NCI-H345 treated with DMSO at 0.1 percent for 48 hours (cell line): ENCODE measurements around the gene CCDC196.
A peak's percentile ranks its signal among the peaks of the same experiment; 100 is the strongest.
"Not testable (repeated sequence)": the region's sequence is repeated elsewhere in the genome, so short reads cannot be mapped to it uniquely, and the experiment has no call there.

Experiments
- DNase-seq: peaks from one replicate; lab custom pipeline; 2025; ENCODE audit not compliant: unreplicated experiment; lab: John Stamatoyannopoulos, UW

CCDC196 gene

DNA sequence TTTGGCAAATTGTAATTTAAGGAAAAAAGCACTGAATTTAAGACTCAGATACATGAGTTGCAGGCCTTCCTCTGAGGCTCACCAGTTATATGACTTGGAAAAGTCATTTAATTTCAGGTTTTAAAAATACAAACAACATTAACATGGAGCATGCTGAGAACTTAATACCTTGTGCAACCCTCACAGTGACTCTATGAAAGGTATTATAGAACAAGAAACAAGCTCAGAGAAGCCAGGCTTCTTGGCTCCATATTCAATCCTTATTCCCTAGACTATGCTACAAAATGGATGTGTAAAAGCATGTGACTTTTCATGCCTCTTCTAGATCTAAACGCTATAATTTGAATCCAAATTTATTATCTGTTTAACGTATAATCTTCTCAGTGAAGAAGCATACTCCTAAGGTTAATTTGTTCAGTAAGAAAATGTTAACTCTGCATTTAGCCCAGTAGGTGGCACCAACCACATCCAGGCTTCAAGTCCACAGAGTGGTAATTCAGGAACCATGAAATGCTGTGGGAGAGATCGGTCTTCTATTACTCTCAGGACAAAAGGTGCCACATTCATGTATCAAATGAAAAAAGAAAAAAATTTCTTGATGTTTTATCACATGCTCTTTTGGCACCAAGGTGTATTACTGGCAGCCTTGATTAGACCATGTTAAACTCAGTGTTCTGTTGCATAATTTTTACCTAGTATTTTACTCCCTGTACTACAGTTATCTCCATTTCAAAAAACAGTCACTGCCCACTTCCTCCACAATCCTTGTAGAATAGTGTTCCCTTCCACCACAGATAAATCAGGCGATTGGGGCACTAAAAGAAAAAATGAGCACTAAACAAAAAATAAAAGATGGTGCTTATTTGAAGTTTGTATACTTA, 9.3 kb downstream of the CCDC196 start:
- peak; percentile 47 for DNase-seq

DNA sequence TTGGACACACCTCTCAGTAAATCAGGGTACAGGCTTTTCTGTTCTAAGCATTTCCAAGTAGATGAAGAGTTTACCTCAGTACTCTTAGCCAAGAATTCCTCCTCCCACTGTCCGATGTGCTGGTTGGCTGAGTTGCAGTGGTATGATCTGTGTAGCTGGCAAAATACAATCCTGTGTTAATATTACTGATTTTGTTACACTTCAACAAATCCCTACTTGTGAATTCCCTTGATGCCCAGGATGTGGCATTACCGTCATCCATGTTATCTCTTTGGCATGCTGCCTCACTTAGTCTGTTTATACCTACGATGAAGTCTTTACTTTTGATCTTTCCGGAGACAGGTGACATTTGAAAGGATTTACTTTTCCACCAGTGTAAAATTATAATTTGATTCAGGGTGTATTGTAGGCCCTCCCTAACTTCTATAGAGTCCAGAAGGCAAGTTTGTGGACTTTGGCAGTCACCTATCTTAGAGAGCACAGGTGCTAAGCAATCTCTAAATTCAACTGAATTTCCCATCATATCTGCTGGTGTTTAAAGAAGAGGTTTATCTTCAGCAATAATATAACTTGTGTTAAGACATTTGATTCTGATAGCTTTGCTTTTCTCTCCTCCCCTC, 10.1 kb downstream of the CCDC196 start:
- no peak for DNase-seq

DNA sequence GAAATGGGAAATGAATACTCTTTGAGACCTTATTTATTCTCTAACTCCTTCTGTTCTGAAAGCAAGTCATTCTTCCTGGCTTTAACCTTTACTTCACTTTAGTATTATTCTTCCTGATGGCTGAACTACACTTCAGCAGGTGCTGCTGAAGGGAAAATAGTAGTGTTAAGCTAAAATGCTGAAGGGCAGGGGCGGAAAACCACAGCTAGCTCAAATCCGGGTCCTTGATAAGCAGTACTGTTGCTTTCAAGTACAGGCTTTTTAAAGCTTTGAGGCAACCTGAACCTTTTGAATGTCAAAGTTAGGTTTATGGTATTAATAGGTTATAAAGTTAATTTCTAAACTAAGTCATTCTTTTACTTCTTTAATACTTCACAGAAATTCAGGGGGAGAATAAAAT, 10.7 kb downstream of the CCDC196 start:
- no peak for DNase-seq

DNA sequence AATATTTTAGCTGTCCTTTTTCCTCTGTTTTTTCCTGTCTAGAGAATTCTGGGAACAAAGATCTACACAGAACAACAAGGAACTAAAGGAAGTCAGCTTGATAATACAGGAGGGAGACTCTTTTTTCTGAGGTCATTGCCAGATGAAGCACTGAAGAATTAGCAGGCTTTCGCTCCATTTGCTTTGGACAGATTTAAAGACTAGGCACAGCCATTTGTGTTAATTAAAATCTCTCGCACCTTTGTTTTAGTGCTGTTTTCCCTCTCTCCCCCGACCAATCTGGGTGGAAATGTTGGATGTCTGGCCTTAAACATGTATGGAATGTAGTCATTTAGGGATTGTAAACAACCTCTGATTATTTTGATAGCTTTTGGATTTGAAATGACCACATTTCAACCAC, 12.1 kb downstream of the CCDC196 start:
- no peak for DNase-seq

DNA sequence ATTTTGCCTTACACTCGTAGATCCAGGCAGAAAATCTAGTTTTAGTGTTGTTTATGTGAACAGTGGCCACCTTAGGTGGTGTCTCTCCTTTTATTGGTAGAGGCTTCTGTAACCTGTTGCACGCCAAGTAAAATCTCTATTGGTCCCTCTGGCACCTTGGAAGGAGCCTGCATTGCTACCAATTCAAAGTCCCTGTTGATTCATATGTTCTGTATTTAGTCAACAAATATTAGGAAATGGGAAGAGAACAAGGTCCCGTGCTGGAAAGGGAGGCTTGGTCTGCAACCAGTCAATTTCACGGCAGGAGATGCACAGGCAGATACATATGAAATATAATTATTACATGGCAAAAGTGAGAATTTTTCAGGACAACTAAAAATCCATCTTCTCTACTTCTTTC, 15.4 kb downstream of the CCDC196 start:
- no peak for DNase-seq

DNA sequence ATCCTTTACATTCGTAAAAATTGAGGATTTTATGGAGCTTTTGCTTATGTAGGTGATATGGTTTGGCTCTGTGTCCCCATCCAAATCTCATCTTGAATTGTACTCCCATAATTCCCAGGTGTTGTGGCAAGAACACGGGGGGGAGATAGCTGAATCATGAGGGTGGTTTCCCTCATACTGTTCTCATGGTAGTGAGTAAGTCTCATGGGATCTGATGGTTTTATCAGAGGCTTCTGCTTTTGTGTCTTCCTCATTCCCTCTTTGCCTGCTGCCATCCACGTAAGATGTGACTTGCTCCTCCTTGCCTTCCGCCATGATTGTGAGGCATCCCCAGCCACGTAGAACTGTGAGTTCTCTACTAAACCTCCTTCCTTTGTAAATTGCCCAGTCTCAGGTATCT, 16.7 kb downstream of the CCDC196 start:
- not testable (repeated sequence) for DNase-seq

DNA sequence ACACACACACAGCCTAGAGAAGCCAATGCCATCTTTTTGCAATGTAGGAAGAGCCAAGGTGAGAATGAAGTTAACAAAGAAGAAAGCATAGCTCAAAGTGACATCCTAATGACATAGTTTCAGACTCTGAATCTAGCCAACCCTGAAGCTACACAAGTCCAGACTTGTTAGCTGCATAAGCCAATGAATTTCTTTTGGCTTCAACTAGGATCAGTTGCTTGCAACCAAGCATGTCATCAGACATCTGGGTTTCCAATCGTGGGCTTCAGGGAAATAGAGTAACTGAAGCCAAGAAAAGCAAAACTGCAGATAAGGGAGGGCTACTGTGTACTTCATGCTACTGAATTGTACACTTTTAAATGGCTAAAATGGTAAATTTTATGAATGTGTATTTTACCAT, 17.4 kb downstream of the CCDC196 start:
- no peak for DNase-seq

DNA sequence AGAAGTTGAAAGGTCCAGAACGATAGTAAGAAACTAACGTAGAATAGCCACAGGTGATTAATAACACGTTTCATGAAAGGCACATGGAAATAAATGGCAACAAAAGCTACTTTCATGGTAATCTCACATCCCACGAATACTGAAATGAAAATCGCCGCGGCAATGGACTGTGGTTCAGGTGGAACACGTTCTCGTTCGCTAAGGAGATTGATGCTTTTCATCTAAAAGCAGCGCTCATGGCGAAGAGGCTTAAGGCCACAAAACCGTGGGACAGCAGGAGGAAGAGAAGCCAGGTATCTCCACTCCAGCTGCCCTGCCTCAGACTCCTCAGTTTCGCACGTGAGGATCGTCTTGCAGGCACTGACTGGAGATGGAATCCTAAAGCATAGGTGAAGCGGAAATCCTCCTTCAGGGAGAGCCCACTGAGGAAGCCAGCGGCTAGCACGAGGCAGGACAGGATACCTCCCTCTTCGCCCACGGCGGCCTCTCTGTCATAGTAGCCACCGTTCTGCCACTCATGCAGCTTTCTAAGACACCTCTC, 21.1 kb downstream of the CCDC196 start:
- no peak for DNase-seq

DNA sequence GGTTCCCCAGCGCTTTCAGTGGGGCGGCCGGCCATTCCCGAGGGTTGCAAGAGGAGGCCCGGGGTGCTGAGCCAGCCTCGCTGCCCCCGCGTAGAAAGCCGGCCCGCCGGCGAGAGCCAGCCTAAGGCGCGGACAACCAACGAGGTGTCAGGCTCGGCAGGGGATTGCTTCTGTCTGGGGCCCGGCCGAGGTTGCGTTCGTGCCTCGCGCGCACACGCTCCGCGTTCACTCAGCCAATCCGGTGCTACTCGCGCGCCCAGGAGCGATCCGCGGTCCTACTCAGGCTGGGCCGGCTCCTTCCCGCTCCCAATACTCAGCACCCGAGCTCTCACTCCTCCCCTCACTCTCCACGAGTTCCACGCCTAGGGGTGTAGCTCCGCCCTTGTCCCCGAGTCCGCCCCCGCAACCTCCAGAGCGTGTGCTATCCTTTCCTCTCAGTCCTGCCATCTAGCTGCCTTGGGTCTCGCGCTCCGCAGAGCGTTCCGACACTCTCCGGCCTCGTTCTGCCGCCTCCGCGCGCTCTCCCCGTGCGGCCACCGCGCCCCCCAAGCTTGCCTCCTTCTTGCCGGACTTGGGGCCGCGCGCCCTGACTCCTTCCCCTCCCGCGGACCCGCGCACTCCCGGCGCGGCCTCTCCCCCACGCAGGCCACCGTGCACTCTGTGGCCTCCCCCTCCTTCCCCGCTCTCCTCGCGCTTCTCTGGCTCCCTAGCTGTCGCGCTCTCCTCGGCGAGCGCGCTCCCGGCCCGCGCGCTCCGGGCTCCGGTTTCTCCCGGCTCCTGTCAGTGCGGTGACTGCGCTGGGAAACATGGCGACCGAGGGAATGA, 21.8 kb downstream of the CCDC196 start, which contains the start of gene GPHN:
Gene GPHN, plus strand, starts transcription at position 426 of the 825 bp plus-strand sequence.
- peak; percentile 87 for DNase-seq

DNA sequence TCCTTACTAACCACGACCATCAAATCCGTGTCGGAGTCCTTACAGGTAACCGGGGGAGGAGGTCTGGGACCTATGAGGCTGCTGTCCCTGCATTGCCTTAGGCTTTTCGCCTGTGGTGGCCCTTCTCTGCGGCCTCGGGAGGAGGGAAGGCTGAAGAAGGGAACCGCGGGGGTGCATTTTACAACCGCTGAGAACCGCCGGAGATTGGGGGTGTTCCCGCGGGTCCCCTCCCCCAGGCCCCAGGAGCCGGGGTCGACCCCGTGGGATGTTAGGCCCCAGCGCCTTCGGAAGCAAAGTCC, 22.3 kb downstream of the CCDC196 start:
- no peak for DNase-seq

DNA sequence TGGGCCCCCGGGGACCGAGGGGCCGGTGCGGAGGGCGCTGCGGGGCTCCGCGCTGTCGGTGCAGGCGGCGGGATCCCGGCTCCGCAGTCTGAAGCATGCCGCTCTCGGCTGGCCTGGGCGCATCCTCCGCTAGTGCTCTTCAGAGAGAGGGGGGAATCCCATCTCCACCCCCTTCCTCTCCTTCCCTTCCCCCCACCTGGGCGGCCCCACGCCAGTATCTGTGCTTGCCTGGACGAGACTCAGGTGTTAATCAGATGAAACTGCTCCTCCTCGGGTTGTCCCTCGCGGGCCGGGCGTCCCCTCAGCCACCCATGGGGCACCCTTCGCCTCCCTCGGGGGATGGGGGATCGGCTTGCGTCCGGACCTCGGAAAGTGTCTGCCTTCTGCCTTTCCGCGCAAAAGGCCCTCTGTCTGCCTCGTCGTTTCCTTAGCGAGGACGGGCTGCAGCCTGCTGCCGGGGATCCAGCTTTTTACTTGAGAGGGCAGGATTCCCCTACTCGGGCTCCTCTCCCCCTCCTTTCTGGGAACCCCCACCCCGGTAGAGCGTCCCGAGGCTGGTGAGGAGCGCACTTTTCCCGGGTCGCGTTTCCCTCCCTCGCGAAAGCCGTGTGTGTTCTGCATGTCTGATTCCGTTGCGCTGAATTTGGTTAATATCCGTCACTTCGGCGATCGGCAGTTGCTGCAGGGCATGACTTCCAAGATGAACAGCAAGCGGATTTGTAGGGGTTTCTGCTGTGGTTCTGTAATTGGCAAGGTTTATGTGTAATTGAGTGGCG, 22.9 kb downstream of the CCDC196 start:
- no peak for DNase-seq

DNA sequence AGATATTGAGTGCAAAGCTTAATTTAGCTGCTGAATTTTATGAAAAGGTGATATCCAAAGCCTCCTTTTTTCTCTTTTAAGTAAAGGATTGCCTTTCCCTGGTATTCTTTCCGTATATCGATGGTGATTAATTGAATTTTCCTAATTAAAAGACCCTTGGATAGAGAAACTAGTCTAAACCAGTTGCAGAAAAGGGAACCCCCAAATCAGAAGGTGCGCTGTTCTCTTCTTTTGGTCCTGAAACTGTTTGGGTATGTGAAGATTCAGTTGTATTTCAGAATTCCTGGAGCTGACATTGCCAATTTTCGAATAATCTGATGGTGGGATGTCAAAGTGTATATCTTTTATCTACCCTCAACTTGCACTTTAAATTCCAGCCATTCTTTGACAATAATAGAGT, 23.7 kb downstream of the CCDC196 start:
- DNase-seq = no peak

DNA sequence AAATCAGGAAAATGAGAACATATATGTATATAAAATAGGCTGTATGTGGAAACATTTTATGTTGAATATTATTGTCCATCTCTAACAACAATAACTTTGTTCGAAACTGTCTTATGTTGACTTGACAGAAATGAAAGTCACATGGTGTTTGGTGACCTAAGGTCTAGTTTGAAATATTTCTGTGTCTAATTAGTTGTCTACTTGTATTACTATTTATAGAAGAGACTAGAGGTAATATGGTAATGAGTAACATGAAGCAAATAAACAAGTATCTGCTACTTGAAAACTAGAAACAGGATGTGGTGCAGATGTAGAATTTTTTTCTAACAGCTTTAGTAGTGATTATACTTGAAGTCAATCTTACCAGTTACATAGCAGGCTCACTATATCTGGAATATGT, 25.7 kb downstream of the CCDC196 start:
- no peak for DNase-seq

DNA sequence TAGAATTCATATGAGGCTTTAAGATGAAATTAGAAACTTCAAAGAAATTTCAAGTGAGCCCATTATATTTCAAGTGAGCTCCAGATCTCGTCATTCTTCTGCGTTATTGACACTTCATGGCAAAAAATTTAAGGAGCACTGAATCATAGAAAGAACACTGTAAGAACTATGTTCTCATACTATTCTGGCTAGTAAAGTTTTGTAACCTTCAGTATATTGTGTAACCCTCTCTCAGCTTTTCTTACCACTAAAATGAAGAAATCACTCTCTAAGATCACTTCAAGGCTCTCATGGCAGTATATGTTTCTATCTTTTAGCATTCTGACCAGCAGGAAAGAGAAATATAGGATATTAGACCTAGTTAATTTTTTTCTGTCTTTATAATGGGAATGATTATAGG, 28.0 kb downstream of the CCDC196 start:
- no peak for DNase-seq

DNA sequence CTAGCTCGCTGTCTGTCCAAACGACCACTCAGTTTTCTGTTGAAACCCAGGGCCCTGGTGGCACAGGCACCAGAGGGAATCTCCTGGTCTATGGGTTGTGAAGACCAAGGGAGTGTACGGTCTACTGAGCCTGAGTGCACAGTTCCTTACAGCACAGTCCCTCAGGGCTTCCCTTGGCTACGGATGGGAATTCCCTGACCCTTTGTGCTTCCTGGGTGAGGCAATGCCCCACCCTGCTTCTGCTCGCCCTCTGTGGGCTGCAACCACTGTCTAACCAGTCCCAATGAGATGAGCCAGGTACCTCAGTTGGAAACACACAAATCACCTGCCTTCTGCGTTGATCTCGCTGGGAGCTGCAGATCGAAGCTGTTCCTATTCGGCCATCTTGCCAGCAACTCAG, 44.4 kb downstream of the CCDC196 start:
- DNase-seq = no peak

DNA sequence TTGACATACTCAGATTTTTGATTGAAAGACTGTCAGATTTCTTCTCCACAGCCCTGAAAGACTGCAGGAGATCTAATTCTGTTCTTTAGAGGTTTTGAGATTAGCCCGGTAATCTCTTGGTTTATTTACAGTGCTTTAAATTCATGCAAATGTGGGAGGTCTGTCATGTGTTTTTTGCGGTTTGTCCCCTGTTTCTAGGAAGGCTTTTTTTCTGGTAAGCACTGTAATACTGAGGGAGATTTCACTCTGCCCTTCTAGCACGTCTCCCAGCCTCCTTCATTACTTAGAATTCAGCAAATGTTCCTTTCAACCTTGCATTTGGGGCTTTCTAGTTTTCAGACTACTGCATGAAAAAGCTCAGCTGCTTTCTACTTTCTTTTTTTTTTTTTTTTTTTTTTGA, 52.9 kb downstream of the CCDC196 start:
- no peak for DNase-seq

DNA sequence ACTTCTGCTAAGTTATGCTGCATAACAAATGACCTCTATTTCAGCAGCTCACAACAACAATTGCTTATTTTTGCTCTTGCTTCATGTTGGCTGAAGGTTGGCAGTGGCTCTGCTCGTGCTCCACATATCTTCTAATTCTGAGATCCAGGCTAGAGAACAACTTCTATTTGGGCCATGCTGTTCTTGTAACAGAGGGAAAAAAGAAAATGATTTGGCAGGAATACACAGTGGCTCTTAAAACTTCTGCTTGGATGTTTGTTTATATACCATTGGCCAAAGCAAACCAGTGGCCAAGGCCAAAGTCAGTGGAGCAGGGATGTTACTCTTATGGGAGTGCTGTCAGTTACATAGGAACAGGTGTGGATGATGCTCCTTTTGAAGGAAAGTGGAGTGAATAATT, 53.9 kb downstream of the CCDC196 start:
- no peak for DNase-seq

DNA sequence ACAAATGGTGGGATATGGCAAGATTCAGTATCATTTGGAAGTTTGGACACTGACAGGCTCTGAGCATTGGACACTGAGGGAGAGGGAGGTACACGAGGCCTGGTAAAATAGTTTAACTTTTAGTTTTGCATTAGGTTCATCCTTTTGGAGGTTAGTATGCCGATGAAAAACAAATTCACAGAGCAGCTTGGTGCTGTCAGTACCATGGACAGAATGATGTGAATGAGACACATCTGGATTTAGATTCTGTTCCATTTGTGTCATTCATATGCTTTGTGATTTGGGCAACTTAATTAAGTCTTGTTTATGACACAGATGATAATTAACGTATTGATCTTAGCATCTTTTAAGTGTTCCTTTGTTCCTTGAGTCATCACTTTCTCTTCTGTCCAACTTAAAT, 55.5 kb downstream of the CCDC196 start:
- no peak for DNase-seq

DNA sequence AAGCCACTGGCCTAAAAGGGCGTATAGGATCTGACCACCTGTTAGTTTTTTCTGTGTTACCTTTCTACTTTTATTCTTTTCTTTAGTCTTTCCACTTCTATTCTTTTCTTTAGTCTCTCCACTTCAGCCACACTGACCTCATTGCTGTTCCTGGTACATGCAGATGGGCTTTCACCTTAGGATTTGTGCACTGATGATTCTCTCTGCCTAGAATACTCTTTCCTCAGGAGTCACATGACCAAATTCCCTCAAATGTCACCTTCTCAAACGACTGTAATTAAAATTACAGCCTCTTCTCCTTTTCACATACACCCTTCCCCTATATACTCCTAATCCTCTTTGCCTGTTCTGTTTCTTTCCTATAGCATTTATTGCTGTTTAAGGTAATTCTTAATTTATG, 57.8 kb downstream of the CCDC196 start:
- no peak for DNase-seq

DNA sequence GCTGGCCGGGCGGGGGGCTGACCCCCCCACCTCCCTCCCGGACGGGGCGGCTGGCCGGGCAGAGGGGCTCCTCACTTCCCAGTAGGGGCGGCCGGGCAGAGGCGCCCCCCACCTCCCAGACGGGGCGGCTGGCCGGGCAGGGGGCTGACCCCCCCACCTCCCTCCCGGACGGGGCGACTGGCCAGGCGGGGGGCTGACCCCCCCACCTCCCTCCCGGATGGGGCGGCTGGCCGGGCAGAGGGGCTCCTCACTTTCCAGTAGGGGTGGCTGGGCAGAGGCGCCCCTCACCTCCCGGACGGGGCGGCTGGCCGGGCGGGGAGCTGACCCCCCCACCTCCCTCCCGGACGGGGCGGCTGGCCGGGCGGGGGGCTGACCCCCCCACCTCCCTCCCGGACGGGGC, 59.0 kb downstream of the CCDC196 start:
- not testable (repeated sequence) for DNase-seq

DNA sequence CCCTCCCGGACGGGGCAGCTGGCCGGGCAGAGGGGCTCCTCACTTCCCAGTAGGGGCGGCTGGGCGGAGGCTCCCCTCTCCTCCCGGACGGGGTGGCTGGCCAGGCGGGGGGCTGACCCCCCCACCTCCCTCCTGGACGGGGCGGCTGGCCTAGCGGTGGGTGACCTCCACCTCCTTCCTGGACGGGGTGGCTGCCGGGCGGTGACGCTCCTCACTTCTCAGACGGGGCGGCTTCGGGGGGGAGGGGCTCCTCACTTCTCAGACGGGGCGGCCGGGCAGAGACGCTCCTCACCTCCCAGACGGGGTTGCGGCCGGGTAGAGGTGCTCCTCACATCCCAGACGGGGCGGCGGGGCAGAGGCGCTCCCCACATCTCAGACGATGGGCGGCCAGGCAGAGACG, 59.6 kb downstream of the CCDC196 start:
- DNase-seq = not testable (repeated sequence)
